HPDE6-E6E7 (cell line): ENCODE data around the gene CCDC24.
A peak's percentile ranks its signal among the peaks of the same experiment; 100 is the strongest.

ENCODE experiments used
- DNase-seq: peaks from one replicate; pipeline ENCODE4 v3.0.0; 2011; ENCODE audit warnings: missing footprints; ENCODE audit errors: extremely low spot score

The CCDC24 gene

DNA sequence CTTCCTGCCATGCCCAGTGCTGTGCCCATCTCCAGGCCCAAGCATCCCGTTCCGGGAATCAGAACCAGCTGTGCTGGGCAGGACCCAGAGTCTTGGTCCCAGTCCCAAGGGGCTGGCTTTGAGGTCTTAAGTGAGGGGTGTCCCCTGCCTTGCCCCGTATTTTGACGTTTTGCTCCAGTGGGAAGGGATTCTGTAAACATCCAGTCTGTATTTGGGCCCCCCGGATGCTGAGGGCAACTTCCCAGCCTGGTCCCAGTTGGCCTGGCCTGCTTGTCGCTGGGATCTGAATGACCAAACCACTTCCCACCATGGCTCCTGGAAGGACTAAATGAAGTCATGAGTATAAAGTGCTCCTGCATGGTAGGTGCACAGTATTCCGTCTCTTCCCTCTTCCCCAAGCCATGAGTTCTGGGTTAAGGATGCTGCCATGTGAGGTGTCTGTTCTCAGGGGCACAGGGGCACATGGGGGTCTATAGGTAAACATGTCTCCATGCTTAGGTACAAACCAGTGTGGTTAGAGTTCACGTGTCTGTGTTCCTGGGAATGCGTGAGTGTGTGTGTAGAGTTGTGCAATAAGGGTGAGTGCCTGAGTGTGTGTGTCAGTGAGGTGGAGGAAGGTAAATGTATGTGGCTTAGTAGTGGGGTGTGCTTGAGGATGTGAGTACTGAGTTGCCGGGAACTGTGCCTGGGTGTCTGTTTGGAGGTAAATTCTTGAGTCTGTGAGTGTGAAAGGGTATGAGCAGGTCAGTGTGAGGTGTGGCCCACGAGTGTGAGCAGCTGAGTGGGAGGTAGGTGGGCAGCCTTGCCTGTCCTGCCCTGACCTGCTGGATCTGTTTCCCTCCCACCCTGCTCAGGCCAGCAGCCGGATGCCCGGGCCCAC lies 10.9 kb upstream of the CCDC24 start:
- DNase-seq: peak; percentile 60

DNA sequence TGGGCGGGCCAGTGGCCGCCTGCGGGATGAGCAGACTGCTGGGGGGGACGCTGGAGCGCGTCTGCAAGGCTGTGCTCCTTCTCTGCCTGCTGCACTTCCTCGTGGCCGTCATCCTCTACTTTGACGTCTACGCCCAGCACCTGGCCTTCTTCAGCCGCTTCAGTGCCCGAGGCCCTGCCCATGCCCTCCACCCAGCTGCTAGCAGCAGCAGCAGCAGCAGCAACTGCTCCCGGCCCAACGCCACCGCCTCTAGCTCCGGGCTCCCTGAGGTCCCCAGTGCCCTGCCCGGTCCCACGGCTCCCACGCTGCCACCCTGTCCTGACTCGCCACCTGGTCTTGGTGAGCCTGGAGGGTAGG lies 10.3 kb upstream of the CCDC24 start:
- peak; percentile 54 for DNase-seq

DNA sequence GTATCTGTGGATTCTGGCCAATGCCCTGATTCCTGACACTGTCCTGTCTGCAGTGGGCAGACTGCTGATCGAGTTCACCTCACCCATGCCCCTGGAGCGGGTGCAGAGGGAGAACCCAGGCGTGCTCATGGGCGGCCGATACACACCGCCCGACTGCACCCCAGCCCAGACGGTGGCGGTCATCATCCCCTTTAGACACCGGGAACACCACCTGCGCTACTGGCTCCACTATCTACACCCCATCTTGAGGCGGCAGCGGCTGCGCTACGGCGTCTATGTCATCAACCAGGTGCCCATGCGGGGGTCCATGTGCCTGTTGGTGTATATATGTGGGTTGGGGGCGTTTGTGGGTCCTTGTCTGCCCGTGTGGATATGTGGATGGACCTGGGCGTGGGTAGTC lies 9.8 kb upstream of the CCDC24 start:
- no peak for DNase-seq

DNA sequence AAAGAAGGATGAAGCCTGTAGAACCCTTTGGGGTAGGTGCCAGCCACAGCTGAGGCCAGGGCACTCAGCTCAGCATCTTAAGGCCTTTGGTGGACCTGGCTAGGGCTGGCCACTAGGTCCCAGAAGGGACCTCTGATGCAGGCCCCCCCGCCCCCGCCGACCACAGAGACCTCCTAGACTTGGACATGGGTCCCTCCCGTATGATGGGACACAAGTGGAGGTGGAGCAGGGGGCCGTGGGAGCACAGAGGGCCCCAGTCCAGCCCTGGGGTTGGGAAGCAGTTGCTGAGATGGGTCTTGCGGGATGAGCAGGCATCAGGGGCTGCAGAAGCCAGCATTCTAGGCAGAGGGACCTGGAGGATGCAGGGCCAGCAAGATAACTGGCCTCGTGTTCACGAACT lies 9.2 kb upstream of the CCDC24 start:
- no peak for DNase-seq

DNA sequence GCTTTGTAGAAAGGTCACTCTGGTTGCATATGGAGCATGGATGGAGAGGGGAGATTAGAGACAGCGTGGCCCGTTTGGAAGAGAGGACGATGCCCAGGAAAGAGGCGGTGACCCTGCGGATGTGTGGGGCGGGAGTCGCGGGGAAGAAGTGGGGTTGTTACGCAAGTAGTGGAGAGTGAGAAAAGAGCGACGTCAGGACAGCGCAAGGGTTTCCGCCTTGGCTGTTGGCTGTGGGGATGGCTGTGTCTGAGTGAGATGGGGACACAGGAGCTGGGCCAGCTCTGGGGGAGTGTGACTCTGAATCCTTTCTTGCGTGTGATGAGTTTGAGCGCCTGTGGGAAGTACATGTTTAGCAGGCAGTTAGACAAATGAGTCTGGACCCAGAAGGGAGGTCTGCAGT lies 8.6 kb upstream of the CCDC24 start:
- DNase-seq: no peak

DNA sequence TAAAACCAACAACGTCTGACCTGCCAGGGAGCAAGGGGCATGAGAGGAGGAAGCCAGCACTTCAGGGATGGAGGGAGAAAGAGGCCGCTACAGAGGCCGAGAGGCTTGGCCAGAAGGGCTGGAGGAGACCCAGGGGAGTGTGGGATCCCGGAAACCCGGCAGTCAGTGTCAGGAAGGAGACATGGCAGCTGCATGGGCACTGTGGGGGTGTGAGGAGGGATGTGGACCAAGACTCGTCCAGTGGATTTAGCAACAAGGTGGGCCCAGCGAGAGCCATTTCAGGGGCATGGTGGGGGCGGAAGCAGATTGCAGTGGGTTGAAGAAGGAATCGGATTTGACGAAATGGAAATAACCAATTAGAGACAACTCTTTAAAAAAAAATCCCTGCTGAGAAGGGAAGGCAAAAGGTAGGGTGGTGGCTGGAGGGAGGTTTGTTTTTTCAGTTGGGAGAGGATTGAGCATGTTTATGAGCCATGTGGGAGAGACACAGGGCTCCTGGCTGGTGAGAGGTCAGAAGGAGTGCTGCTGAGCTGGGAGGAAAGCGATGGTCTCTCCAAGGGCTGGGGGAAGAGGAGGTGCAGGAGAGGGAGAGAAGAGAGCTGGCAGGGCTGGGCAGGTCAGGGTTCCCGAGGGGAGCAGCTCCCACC lies 8.0 kb upstream of the CCDC24 start:
- no peak for DNase-seq

DNA sequence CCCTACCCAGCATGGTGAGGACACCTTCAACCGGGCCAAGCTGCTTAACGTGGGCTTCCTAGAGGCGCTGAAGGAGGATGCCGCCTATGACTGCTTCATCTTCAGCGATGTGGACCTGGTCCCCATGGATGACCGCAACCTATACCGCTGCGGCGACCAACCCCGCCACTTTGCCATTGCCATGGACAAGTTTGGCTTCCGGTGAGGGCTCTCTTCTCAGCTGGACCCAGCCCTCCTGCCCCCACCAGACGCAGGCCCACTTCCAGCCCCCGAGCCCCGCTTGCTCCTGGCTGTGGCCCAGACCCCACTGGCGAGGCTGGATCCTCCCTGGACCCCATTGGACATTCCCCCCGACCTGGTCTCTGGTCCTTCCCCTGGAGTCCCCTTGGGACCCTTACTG lies 6.5 kb upstream of the CCDC24 start:
- DNase-seq: no peak

DNA sequence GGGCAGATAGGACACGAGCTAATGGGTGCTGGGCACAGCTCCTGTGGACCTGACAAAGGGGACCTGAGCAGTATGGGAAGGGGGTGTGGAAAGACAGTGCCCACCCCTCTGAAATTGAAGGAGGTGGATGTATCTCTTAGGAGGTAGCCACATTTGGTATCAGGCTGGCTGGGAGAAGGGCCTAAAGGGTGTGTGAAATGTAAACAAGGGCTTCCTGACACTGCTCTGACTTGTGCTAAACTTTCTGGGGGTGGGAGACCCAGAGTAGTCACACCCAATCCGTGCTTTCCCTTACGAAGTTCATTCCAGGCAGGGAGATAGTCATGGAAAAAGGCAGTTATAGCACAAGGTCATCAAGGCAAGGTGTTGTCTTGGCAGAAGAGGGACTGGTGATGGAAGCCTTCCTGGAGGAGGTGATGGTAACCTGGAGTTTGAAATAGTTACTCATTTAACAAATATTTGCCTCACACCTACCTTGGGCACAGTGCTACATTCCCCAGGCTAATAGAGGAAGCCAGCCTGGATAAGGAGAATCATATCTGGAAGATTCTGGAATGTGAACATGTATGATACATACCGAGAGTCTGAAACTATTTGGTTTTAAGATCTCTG lies 5.3 kb upstream of the CCDC24 start:
- no peak for DNase-seq

DNA sequence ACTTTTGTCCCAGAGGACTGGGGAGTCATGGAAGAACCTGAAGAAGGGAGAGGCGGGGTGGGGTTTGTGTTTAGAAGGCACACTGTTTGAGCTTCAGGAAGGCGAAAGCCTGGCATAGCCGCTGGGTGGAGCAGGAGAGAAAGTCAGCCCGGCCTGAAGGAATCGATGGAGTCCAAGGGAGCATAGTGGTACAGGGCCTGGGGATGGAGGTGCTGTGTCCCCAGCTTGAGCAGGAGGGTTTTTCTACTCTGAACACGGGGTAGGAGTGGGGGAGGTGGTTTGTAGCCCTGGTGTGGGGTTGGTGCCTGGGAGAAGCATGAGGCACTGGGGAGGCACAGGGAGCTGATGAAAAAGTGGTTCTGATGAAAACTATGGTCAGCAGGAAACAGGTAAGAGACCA lies 4.7 kb upstream of the CCDC24 start:
- no peak for DNase-seq

DNA sequence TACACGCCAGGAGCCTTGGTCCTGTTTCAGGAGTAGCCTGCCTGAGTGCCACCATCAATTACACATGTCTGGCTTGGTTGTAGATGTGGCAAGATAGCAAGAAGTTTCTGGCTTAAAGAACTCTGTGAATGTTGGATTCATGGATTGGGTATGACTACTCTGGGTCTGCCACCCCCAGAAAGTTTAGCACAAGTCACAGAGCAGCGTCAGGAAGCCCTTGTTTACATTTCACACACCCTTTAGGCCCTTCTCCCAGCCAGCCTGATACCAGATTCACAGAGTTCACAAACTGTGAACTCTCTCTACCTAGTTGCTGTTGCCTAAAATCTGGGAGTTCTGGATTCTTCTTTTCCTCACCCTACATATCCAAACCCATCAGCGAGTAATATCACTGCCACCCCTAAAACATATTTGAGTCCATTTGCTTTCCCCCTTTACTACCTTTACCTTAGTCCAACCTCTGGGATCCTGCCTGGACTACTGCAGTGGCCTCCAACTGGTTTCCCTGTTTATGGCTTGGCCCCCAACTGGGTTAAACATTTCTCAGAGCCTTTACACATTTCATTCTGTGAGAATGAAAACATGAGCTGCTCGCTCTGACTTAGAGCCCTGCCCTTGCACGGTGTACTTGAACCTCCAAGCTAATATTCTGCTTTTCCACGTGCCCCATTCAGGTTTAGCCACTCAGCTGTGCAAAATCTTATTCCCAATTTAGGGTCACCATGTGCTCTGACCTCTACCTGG lies 4.1 kb upstream of the CCDC24 start:
- DNase-seq: no peak

DNA sequence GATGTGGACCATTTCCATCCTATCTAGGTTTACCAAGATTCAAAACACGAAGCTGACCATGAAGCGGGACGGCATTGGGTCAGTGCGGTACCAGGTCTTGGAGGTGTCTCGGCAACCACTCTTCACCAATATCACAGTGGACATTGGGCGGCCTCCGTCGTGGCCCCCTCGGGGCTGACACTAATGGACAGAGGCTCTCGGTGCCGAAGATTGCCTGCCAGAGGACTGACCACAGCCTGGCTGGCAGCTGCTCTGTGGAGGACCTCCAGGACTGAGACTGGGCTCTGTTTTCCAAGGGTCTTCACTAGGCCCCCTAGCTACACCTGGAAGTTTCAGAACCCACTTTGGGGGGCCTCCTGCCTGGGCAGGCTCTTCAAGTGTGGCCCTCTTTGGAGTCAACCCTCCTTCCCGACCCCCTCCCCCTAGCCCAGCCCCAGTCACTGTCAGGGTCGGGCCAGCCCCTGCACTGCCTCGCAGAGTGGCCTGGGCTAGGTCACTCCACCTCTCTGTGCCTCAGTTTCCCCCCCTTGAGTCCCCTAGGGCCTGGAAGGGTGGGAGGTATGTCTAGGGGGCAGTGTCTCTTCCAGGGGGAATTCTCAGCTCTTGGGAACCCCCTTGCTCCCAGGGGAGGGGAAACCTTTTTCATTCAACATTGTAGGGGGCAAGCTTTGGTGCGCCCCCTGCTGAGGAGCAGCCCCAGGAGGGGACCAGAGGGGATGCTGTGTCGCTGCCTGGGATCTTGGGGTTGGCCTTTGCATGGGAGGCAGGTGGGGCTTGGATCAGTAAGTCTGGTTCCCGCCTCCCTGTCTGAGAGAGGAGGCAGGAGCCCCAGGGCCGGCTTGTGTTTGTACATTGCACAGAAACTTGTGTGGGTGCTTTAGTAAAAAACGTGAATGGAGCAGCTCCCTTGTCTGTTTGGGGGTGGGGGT lies 864 bp upstream of the CCDC24 start:
- DNase-seq: no peak

DNA sequence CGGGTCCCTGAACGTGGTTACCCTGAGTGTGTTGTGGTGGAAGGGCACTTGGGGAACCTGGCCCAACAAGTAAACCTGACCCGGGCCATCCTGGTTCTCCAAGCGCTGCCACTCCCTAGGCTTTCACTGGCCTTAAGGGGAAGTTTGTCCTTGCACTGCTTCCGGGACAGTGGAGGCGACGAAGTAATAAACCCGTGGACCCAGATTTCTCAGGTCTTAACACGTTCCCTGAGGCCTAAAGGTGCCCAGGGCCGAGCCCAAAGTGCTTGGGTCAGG lies 261 bp upstream of the CCDC24 start:
- DNase-seq: no peak

DNA sequence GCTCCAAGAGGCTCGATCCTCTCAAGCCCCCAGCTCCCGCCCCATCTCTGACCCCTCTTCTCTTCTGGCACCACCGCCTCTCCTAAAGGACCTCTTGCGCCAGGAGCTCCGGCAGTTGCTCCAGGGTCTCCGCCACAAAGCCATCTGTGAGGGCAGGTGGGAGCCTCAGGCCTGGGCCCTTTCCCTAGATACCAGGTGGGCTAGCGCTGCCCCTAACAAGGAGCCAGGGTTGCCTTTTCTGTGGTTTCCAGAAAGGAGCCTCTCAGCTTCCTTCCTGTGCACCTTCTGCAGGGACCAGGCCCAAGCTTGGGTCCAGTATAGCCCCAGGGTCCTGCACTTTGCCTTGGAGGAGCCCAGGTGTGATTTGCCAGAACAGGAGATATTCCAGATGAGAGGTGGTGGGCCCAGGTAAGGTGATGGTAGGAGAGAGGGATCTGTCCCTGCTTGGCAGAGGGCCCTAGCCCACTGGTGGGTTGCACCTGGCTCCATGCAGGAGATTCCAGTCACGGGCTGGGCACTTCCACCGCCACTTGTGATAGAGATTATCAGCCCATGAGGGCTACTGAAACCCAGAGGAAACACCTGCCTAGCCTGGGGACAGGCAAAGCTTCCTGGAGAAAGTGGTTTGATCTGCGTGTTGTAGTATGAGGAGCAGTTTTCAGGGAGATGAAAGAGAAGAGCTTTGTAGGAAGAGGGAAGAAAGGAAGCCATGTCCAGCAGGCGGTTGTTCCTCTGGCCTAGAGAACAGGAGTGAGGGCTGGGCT lies 1.0 kb downstream of the CCDC24 start:
- no peak for DNase-seq

DNA sequence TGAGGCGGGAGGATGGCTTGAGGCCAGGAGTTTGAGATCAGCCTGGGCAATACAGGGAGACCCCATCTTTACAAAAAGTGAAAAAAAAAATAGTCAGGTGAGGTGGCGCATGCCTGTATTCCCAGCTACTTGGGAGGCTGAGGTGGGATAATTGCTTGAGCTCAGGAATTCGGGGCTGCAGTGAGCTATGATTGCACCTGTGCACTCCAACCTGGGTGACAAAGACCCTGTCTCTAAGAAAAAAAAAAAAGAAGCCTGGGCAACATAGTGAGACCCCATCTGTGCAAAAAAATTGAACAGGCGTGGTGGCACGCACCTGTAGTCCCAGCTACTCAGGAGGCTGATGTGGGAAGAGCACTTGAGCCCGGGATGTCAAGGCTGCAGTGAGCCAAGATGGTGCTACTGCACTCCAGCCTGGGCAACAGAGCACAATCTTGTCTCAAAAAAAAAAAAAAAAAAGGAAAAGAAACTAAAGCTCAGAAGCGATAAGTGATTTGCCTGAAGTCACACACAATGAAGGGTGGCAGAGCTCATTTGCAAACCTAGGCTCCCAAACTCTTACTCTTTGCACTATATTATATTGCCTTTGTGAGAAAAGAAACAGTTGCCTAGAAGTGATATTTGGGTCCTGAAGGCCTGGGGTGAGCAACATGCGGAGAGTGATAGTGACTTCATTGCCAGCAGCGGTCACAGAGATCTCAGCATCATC lies 2.0 kb downstream of the CCDC24 start:
- no peak for DNase-seq

DNA sequence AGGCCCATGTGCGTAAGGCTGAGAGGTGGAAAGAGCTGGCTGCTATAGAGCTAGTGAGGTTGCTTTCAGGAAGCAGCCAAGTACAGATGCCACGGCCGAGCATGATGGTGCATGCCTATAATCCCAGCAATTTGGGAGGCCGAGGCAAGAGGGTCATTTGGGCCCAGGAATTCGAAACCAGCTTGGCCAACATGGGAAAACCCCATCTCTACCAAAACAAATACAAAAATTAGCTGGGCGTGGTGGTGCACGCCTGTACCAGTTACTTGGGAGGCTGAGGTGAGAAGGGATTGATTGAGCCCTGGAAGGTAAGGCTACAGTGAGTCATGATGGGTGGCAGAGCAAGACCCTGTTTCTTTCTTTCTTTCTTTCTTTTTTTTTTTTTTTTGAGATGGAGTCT lies 2.7 kb downstream of the CCDC24 start:
- DNase-seq: no peak

DNA sequence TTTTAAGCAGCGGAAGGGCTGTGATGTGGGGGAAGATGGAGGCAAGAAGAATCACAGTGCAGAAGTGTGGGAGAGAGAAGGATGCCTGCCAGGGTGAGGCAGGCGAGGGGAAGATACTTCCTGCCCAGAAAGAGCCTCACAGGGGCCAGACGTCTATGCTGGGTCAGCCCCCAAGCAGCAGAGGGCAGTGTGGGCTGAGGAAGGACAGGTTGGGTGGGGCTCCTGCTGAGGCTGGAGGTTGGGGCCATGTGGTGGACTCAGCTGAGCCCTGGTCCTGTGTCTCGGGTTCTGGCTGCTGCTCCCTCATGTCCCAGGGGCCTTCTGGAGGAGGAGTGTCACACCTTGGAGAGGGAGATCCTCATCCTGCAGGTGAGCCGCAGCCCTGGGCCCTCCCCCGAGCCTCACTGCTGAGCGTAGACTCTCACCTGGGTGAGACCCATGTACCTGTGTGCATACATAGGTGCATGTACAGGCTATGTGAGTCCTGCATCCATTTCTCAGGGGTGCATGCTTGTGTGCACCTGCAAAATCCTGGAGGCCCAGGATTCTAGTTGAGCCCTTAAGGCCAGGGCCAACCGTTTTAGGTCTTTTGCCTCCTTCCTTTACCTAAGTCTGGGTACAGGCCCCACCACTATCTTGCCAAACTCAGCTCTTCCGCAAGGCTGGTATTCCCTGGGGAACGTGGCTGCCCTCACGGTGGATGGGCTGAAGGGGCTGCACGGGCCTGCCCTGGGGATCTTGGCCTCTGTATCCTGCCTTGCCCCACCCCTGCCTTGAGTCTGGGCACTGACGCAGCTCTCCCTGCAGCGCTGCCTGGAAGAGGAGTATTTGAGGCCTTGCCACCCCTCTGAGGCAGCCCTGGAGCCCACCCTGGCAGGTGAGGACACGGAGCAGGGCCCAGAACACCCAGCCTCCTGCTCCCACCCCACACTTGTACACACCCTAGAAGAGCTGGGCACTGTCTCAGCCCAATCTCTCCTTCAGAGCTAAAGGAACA lies 3.7 kb downstream of the CCDC24 start:
- no peak for DNase-seq

DNA sequence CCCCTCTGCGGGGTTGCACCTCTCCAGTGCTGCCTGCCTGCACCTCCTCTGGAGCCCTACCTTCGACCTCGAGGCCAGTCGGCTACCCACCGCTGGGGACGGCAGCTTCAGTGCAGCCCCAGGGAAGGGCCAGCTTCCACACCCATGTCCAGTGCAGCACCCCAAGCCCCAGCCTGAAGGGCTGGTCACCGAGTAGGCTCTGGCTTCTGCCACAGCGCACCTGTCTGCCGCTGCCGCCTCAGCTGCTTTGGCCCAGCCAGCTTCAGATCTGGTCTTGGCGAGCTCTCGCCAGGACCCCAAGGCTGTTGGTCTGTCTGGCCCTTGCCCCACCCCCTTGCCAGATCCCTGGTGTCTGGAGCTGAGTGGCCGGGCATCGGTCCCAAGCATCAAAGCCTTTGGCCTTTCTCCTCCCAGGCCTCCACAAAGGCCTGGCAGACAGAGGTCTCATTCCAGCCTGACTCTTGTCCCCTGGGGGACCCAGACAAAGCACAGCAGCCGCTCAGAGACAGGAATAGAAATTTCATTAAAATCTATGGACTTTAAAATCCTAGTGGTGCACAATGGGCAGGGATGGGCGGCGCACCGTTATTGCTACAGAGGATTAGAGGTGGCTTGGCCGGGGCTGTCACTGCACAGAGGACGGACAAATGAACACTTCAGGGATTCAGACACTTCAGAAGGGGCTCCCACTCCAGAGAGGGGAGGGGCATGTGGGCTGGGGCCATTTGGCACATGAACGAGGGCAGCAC lies 4.8 kb downstream of the CCDC24 start:
- DNase-seq: no peak

DNA sequence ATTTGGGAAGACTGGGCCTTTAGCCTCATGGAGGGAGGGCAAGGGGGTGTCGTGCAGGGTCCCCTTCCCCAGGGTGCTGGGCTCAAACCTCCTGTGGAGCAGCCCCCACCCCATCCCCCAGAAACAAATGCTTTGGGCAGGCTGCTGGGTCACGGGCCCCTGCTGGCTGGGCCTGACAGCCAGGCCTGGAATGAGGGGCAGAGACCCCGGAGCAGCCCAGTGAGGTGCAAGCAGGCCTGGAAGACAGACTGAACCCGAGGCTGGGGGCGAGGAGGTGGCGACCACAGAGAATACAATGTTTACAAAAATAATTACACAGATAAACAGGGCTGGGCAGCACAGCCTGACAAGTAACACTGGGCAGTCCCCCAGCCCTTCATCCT lies 5.3 kb downstream of the CCDC24 start:
- no peak for DNase-seq
